LHCN-M2 (cell line): ENCODE measurements around the gene PODXL2. TPM values are rescaled to one million over a fixed set of nuclear protein-coding genes. Genes with fewer than 3 reads are reported as not detected.
"Not testable (repeated sequence)": the region's sequence is repeated elsewhere in the genome, so short reads cannot be mapped to it uniquely, and the experiment has no call there.

ENCODE experiments used
- DNase-seq: peaks from one replicate; pipeline ENCODE4 v3.0.0-alpha.2; 2012; ENCODE audit warnings: low read depth
- total RNA-seq: library from RNA; depleted of rRNA; stranded (reverse); fragments of >200 nt; gene quantifications from 2 replicates; pipeline ENCODE4 v1.2.3, GENCODE V29; 2014

PODXL2 gene
- total RNA-seq, 1 experiment from 2014 or later: 6.1 TPM

GRCh38 chr3:127654993-127655392 lies 26.0 kb downstream of the PODXL2 start:
- not testable (repeated sequence) for DNase-seq

GRCh38 chr3:127655641-127656040 lies 26.7 kb downstream of the PODXL2 start:
- DNase-seq: peak; percentile 53

GRCh38 chr3:127656906-127657305 lies 27.9 kb downstream of the PODXL2 start:
- no peak for DNase-seq

- no peak for DNase-seq
Measured at GRCh38 chr3:127658234-127658633, 29.2 kb downstream of the PODXL2 start.

GRCh38 chr3:127660621-127661251 lies 31.8 kb downstream of the PODXL2 start:
- no peak for DNase-seq

- no peak for DNase-seq
Measured at GRCh38 chr3:127661600-127661999, 32.6 kb downstream of the PODXL2 start.

GRCh38 chr3:127662001-127662469 lies 33.0 kb downstream of the PODXL2 start:
- no peak for DNase-seq

- DNase-seq: no peak
Measured at GRCh38 chr3:127663151-127663550, 34.2 kb downstream of the PODXL2 start.

GRCh38 chr3:127665165-127665564 lies 36.2 kb downstream of the PODXL2 start:
- no peak for DNase-seq

GRCh38 chr3:127665586-127665985 lies 36.6 kb downstream of the PODXL2 start:
- DNase-seq: no peak

- no peak for DNase-seq
Measured at GRCh38 chr3:127666676-127667075, 37.7 kb downstream of the PODXL2 start.

- no peak for DNase-seq
Measured at GRCh38 chr3:127667119-127667681, 38.2 kb downstream of the PODXL2 start.

- DNase-seq: no peak
Measured at GRCh38 chr3:127668906-127669305, 39.9 kb downstream of the PODXL2 start.

GRCh38 chr3:127669541-127670228 lies 40.7 kb downstream of the PODXL2 start:
- DNase-seq: no peak

- DNase-seq: no peak
Measured at GRCh38 chr3:127670229-127670559, 41.2 kb downstream of the PODXL2 start.

GRCh38 chr3:127670761-127671522 lies 42.0 kb downstream of the PODXL2 start:
- no peak for DNase-seq

GRCh38 chr3:127671523-127672428 lies 42.8 kb downstream of the PODXL2 start:
- no peak for DNase-seq

GRCh38 chr3:127672429-127673190 lies 43.6 kb downstream of the PODXL2 start, which contains the start of gene ABTB1:
Gene ABTB1 (plus strand): TSS chr3:127672952. CDS start chr3:127673026, 74 bp downstream.
- DNase-seq: peak; percentile 69

GRCh38 chr3:127673191-127674100 lies 44.5 kb downstream of the PODXL2 start:
- DNase-seq: peak; percentile 41
